Aorta (tissue), 5 donors: Measurements from ENCODE around the gene MAVS. TPM values are rescaled to one million over a fixed set of nuclear protein-coding genes. Genes with fewer than 3 reads are reported as not detected.
A peak's percentile ranks its signal among the peaks of the same experiment; 100 is the strongest.
"Not testable (repeated sequence)": the region's sequence is repeated elsewhere in the genome, so short reads cannot be mapped to it uniquely, and the experiment has no call there.

ENCODE experiments used
- ATAC-seq: fragments of 200-7000 bp; cut with Tn5 transposase; one replicate; pipeline ENCODE4 v1.9.1; 2022; ENCODE audit warnings: moderate library complexity; ENCODE audit not compliant: low FRiP score
- DNase-seq, 2 donors: peaks; one replicate each; pipeline ENCODE4 v3.0.0-alpha.2; 2020
- H3K27ac ChIP-seq, 2 donors: one replicate each; pipeline ENCODE4 v1.5.1; 2013; ENCODE audit warnings: low read length in 2 of 2, mild to moderate bottlenecking in 2 of 2, moderate library complexity in 2 of 2, control low read depth in 1 of 2, inconsistent platforms in 1 of 2, low read depth in 1 of 2
- H3K27me3 ChIP-seq, 2 donors: one replicate each; pipeline ENCODE4 v1.6.1; 2013; ENCODE audit warnings: control low read depth in 1 of 2, low read length in 1 of 2, mild to moderate bottlenecking in 1 of 2, moderate library complexity in 1 of 2; ENCODE audit not compliant: insufficient read depth in 2 of 2, control insufficient read depth in 1 of 2
- H3K36me3 ChIP-seq, 2 donors: one replicate each; pipeline ENCODE4 v1.6.1; 2013; ENCODE audit warnings: control low read depth in 1 of 2, low read length in 1 of 2, mild to moderate bottlenecking in 1 of 2; ENCODE audit not compliant: insufficient read depth in 2 of 2, control insufficient read depth in 1 of 2
- H3K4me1 ChIP-seq, 2 donors: one replicate each; pipeline ENCODE4 v1.6.1; 2013; ENCODE audit warnings: low read length in 2 of 2, control low read depth in 1 of 2, mild to moderate bottlenecking in 1 of 2, moderate library complexity in 1 of 2; ENCODE audit not compliant: insufficient read depth in 2 of 2, control insufficient read depth in 1 of 2
- H3K4me3 ChIP-seq, 2 donors: one replicate each; pipeline ENCODE4 v1.5.1; 2013; ENCODE audit warnings: low read length in 2 of 2, control low read depth in 1 of 2, mild to moderate bottlenecking in 1 of 2
- H3K9me3 ChIP-seq: one replicate; pipeline ENCODE4 v1.6.1; 2013; ENCODE audit warnings: mild to moderate bottlenecking, low read length; ENCODE audit not compliant: control insufficient read depth
- WGBS, 2 donors: extraction: QIAGEN DNeasy Blood & Tissue Kit; methylation state at CpG; one replicate each; pipeline ENCODE4 v1.1.7; 2013; 5-methylcytosine and 5-hydroxymethylcytosine counted together
- intact Hi-C, 2 donors: fragments of 100-400 bp; cut with DNase I; formaldehyde crosslinking; loops; one replicate each; pipeline versions ENCODE4 v1.14.2 to v1.15.0; 2022
- polyA plus RNA-seq, 2 donors: library from polyadenylated mRNA; stranded (reverse); fragments of 200-250 nt; gene quantifications; one replicate each; pipeline ENCODE4 v1.2.3, GENCODE V29; 2013
- total RNA-seq, 2 donors: library from RNA; stranded (reverse); fragmentation: NEBNext Ultra II Directional; extraction: Animal tissue kit (Norgen Biotek cat#: 25700); gene quantifications; one replicate each; pipeline ENCODE4 v1.2.1, GENCODE V29; 2021
- donor health status: healthy with polysubstance abuse.
- donor health status: Bipolar disorder and iron deficiency.
- donor health status: DM: no; HTN: no; CAD: no.
- donor health status: DM: no; HTN: no; CAD: no.
- donor health status: DM: yes; HTN: yes; CAD: no.

Gene MAVS
- total and polyA plus RNA-seq, 4 donors = 11.1 to 36.1 (median 24.0) TPM

DNA sequence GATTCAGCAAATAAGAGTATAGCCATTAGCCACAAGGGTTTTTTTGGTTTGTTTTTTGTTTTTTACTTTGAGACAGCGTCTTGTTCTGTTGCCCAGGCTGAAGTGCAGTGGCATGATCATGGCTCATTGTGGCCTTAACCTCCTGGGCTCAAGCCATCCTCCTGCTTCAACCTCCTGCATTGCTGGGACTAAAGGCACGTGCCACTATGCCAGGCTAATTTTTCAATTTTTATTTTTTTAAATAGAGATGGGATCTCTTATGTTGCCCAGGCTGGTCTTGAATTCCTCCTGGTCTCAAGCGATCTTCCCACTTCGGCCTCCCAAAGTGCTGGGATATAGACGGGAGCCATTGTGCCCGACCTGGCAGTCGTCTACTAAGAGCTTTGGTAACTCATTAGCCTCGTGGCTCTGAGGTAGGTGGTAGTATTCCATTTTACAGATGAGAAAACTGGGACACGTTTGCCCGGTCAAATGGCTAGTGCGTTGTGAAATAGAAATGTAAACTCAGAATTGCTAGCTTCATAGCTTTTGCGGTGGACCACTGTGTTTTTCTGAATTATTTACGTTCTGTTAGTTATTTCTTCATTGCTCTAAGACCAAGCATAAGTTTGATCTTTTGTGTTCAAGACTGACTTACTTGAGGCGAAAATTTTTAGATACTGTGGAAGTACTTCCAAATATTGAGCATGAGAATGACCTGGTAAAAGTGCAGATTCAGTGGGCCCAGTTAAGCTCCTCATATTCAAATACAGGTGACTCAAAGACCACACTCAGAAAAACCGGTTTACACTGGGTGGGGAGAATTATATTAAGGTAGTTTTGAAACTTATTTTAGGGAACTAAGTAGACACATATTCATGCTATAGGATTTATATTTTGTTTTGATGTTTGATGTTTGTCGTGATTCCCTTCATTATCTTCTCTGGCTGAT is 44.6 kb downstream of the MAVS start:
- intact Hi-C loops = loop anchor here (5.0 to 10.0 kb wide), 2 partner anchors 121 to 124 kb away; partner anchors contain the start of gene RNF24 (in 1 of the 2)
- DNase-seq (no peak), ATAC-seq (no peak)
- H3K4me1 ChIP-seq = peaks cover 0 to 3% of the 10 kb centered on the region in 2 donors
- 24 to 27% methylated on average over 16 of the region's 16 CpGs for WGBS, 2 donors
- H3K27me3 ChIP-seq = no peaks in the 10 kb centered on the region
- H3K4me3 ChIP-seq = peak overlapping the region; percentile 88 to 89
- H3K27ac ChIP-seq = no peak overlapping the region
- H3K36me3 ChIP-seq = no peaks in the 10 kb centered on the region
- no peaks in the 10 kb centered on the region for H3K9me3 ChIP-seq

DNA sequence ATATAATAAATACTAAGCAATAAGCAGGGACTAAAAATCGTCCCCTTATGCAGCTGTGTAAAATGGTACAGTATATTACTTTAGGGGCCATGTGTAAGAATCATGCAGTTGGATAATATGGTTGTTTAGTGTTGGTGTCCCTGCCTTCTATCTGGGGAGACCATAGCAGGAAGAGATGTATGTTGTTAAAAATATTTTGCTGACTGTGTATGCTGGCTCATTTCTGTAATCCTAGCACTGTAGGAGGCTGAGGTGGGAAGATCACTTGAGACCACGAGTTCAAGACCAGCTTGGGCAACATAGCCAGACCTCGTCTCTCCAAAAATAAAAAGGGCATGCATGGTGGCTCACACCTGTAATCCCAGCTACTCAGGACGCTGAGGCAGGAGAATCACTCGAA is 48.2 kb downstream of the MAVS start:
- no peaks in the 10 kb centered on the region for H3K9me3 ChIP-seq
- H3K4me1 ChIP-seq = peaks cover 0 to 11% of the 10 kb centered on the region in 2 donors
- H3K4me3 ChIP-seq = no peak overlapping the region
- no peak for DNase-seq
- WGBS, 2 donors = 77 to 79% methylated on average over 5 of the region's 5 CpGs
- H3K27me3 ChIP-seq = no peaks in the 10 kb centered on the region
- intact Hi-C loops = loop anchor here (5.0 to 10.0 kb wide), 2 partner anchors 118 to 120 kb away; partner anchors contain the start of gene RNF24 (in 1 of the 2)
- H3K36me3 ChIP-seq = no peaks in the 10 kb centered on the region
- no peak overlapping the region for H3K27ac ChIP-seq
- no peak for ATAC-seq

DNA sequence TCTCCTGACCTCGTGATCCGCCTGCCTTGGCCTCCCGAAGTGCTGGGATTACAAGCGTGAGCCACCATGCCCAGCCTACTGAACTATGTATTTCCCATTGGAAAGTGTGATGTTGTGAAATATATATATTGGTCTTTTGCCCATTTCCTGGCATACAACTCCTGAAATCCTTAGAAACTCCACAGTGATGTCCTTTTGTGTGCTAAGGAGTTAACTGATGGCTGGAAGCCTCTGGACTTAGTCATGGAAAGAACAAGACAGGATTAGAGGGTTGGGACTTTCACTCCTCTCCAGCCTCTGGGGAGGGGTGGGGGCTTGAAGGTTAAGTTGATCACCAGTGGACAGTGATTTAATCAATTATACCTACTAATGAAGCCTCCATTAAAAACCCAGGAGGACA is 49.7 kb downstream of the MAVS start:
- Histone ChIP-seq H3K27ac (peak overlapping the region in 1 of 2 donors; percentile 12), H3K27me3 (no peaks in the 10 kb centered on the region), H3K4me3 (no peak overlapping the region), H3K4me1 (peaks cover 0 to 11% of the 10 kb centered on the region in 2 donors), H3K36me3 (no peaks in the 10 kb centered on the region), H3K9me3 (no peaks in the 10 kb centered on the region)
- DNase-seq (no peak), ATAC-seq (no peak)
- intact Hi-C loops = loop anchor here in 1 of 2 donors (10.0 kb wide), 1 partner anchor 118 kb away; the partner anchor contains the start of gene RNF24
- 62 to 95% methylated on average over 4 of the region's 4 CpGs for WGBS, 2 donors

DNA sequence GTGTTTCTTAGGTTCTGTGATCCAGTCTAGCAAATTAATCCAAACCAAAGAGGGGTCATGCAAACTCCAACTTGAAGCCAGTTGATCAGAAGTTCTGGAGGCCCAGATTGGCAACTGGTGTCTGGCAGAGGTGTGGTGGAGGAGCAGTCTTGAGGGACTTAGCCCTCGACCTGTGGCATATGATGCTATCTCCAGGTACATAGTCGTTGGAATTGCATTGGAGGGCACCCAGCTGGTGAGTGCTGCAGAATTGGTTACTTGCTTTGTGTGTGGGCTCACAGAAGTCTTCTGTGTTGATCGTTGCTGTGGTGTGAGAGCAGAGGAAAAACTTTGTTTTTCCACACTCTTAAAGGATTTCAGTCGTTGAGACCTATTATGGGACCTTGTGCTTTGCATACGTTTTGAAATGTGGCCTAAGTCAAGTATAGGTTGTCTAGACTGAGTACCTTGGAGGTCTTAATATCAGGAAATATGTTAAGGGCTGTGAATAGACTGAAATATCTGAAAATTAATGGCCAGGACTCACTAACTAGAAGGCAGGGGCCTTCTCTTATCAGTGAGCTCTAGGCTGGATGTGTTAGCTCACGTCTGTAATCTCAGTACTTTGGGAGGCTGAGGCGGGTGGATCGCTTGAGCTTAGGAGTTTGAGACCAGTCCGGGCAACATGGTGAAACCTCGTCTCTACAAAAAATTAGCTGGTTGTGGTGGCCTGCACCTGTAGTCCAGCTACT is 50.4 kb downstream of the MAVS start:
- Histone ChIP-seq H3K27ac (no peak overlapping the region), H3K4me3 (no peak overlapping the region), H3K4me1 (peaks cover under 1 to 11% of the 10 kb centered on the region in 2 donors), H3K27me3 (no peaks in the 10 kb centered on the region), H3K36me3 (no peaks in the 10 kb centered on the region), H3K9me3 (no peaks in the 10 kb centered on the region)
- ATAC-seq = no peak
- intact Hi-C loops = loop anchor here in 1 of 2 donors (10.0 kb wide), 1 partner anchor 118 kb away; the partner anchor contains the start of gene RNF24
- WGBS, 2 donors = 47 to 51% methylated on average over 10 of the region's 10 CpGs
- no peak for DNase-seq

DNA sequence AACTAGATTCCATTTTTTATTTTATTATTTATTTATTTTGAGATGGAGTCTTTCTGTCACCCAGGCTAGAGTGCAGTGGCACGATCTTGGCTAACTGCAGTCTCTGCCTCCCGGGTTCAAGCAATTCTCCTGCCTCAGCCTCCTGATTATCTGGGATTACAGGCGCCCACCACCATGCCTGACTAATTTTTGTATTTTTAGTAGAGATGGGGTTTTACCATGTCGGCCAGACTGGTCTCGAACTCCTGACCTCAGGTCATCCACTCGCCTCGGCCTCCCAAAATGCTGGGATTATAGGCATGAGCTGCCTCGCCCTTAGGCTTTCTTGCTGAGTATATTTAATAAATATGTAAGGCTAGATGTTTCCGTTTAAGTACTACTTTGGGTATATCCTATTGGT is 51.5 kb downstream of the MAVS start:
- not testable (repeated sequence) for H3K9me3 ChIP-seq, H3K4me3 ChIP-seq, H3K27me3 ChIP-seq, ATAC-seq, DNase-seq, H3K27ac ChIP-seq, H3K36me3 ChIP-seq
- peaks cover 3 to 11% of the 10 kb centered on the region in 2 donors for H3K4me1 ChIP-seq
- 81 to 85% methylated on average over 9 of the region's 9 CpGs for WGBS, 2 donors
- intact Hi-C loops = loop anchor here in 1 of 2 donors (10.0 kb wide), 1 partner anchor 117 kb away; the partner anchor contains the start of gene RNF24

DNA sequence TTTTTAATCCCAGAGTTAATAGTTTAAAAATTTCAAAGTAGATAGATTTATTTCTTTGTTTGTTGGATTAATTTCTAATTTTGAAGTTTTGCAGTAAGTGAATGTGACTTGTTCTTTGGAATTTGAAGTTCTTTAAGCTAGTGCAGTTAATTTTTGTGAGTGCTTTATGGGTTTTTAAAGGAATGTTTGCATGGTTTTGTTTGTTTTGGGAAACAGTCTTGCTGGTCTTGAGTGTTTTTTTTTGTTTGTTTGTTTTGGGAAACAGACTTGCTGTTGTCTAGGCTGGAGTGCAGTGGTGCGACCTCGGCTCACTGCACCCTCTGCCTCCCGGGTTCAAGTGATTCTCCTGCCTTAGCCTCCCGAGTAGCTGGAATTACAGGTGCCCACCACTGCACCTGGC is 52.0 kb downstream of the MAVS start:
- Histone ChIP-seq H3K9me3 (no peaks in the 10 kb centered on the region), H3K27me3 (no peaks in the 10 kb centered on the region), H3K4me1 (peaks cover 3 to 11% of the 10 kb centered on the region in 2 donors), H3K4me3 (no peak overlapping the region), H3K27ac (no peak overlapping the region), H3K36me3 (no peaks in the 10 kb centered on the region)
- intact Hi-C loops = loop anchor here in 1 of 2 donors (10.0 kb wide), 1 partner anchor 116 kb away; the partner anchor contains the start of gene RNF24
- WGBS, 2 donors = 29% methylated on average over 4 of the region's 4 CpGs
- DNase-seq (no peak), ATAC-seq (no peak)

DNA sequence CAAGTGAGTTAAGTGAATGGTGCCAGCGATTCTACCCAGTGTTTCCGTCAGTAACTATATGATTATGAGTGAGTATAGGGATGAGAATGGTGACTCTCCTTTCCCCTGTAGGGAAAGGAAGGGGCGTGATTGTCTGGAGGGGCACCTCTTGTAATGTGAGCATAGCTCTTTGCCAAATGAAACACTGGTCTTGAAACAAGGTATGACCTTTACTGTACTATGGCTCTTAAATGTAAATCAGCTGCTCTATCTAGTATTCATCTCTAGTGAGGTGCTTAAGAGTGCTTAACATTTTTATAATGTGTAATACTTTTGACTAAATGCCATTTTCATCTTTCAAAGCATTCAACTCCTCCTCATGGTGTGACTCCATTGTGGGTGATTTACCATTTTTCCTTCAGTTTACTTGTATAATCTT is 53.6 kb downstream of the MAVS start:
- H3K36me3 ChIP-seq = no peaks in the 10 kb centered on the region
- no peak for DNase-seq
- H3K9me3 ChIP-seq = no peaks in the 10 kb centered on the region
- ATAC-seq = no peak
- no peak overlapping the region for H3K27ac ChIP-seq
- intact Hi-C loops = no loop called here
- no peaks in the 10 kb centered on the region for H3K27me3 ChIP-seq
- 66 to 68% methylated on average over 3 of the region's 3 CpGs for WGBS, 2 donors
- H3K4me3 ChIP-seq = no peak overlapping the region
- peaks cover 5 to 14% of the 10 kb centered on the region in 2 donors for H3K4me1 ChIP-seq

DNA sequence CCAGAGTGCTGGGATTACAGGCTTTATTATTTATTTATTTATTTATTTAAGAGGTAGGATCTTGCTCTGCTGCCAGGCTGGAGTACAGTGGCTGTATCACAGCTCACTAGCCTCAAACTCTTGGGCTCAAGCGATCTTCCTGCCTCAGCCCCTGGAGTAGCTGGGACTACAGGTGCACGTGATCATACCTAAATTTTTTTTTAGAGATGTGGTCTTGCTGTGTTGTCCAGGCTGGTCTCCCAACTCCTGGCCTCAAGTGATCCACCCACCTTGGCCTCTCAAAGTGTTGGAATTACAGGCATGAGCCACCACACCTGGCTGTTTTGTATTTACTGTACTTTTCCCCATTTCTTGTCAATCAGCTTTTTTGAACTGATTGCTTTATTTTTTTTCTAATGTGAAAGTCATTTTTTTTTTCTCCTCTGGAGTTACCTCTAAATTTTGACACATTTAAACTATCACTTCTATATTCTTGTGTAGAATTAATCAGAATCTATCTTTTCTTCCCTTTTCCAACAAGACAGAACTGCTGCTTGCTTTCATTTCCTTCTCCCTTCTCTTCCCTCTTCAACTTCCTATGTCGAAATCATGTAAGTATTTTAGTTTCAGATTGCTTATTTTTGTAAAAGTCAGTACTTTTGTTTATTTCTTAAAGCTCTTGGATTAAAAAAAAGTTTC is 54.5 kb downstream of the MAVS start:
- Histone ChIP-seq H3K4me1 (peaks cover 5 to 13% of the 10 kb centered on the region in 2 donors), H3K4me3 (no peak overlapping the region), H3K36me3 (no peaks in the 10 kb centered on the region), H3K9me3 (no peaks in the 10 kb centered on the region), H3K27ac (no peak overlapping the region), H3K27me3 (no peaks in the 10 kb centered on the region)
- DNase-seq = no peak
- no peak for ATAC-seq
- WGBS, 2 donors = 60 to 64% methylated on average over 3 of the region's 3 CpGs
- intact Hi-C loops = no loop called here
